ENCODE data around the gene CEP170B.
A peak's percentile ranks its signal among the peaks of the same experiment; 100 is the strongest.
"Not testable (repeated sequence)": the region's sequence is repeated elsewhere in the genome, so short reads cannot be mapped to it uniquely, and the experiment has no call there.

The CEP170B gene

GRCh38 chr14:104865081-104865630 is at the start of gene CEP170B:
Gene CEP170B, plus strand, starts transcription at chr14:104865268. Its CDS starts 3,183 bp downstream, at chr14:104868451.
- DNase-seq (ENCODE audit: low spot score) = peak; percentile 17

GRCh38 chr14:104816616-104816884 is 48.5 kb upstream of the CEP170B start:
- DNase-seq (ENCODE audit: low spot score) = no peak

GRCh38 chr14:104817930-104818713 is 46.9 kb upstream of the CEP170B start:
- no peak for DNase-seq (ENCODE audit: low spot score)

GRCh38 chr14:104818714-104819161 is 46.3 kb upstream of the CEP170B start:
- DNase-seq (ENCODE audit: low spot score) = no peak

- DNase-seq (ENCODE audit: low spot score) = no peak
These were observed 45.7 kb upstream of the CEP170B start for GRCh38 chr14:104819361-104819781.

- DNase-seq (ENCODE audit: low spot score) = no peak
These were observed 44.3 kb upstream of the CEP170B start for GRCh38 chr14:104820669-104821228.

GRCh38 chr14:104821229-104821945 is 43.7 kb upstream of the CEP170B start:
- no peak for DNase-seq (ENCODE audit: low spot score)

GRCh38 chr14:104821971-104822608 is 43.0 kb upstream of the CEP170B start:
- no peak for DNase-seq (ENCODE audit: low spot score)

GRCh38 chr14:104822821-104823615 is 42.0 kb upstream of the CEP170B start:
- DNase-seq (ENCODE audit: low spot score) = no peak

- no peak for DNase-seq (ENCODE audit: low spot score)
These were observed 40.6 kb upstream of the CEP170B start for GRCh38 chr14:104824353-104824997.

GRCh38 chr14:104826189-104826860 is 38.7 kb upstream of the CEP170B start:
- peak; percentile 90 for DNase-seq (ENCODE audit: low spot score)

GRCh38 chr14:104826861-104827176 is 38.2 kb upstream of the CEP170B start:
- no peak for DNase-seq (ENCODE audit: low spot score)

- DNase-seq (ENCODE audit: low spot score) = no peak
These were observed 37.7 kb upstream of the CEP170B start for GRCh38 chr14:104827177-104828055.

- DNase-seq (ENCODE audit: low spot score) = no peak
These were observed 34.3 kb upstream of the CEP170B start for GRCh38 chr14:104830781-104831180.

GRCh38 chr14:104836171-104836935 is 28.7 kb upstream of the CEP170B start:
- DNase-seq (ENCODE audit: low spot score) = not testable (repeated sequence)

- no peak for DNase-seq (ENCODE audit: low spot score)
These were observed 23.3 kb upstream of the CEP170B start for GRCh38 chr14:104841730-104842129.

- no peak for DNase-seq (ENCODE audit: low spot score)
These were observed 22.1 kb upstream of the CEP170B start for GRCh38 chr14:104843006-104843405.

GRCh38 chr14:104843442-104844305 is 21.4 kb upstream of the CEP170B start:
- DNase-seq (ENCODE audit: low spot score) = no peak
